ENCODE results near the gene GARIN5B.
"Not testable (repeated sequence)": the region's sequence is repeated elsewhere in the genome, so short reads cannot be mapped to it uniquely, and the experiment has no call there.

GARIN5B gene

GRCh38 chr19:55362990-55363716, at the start of gene GARIN5B:
Gene GARIN5B (minus strand): TSS chr19:55363260. CDS start chr19:55363066, 194 bp downstream.
- DNase-seq (ENCODE audit: low read depth) = no peak
- no peak within 1 kb of the TSS for H3K4me3 ChIP-seq (ENCODE audit: low read depth, low read length)
- TF ChIP-seq, protein P1, sequence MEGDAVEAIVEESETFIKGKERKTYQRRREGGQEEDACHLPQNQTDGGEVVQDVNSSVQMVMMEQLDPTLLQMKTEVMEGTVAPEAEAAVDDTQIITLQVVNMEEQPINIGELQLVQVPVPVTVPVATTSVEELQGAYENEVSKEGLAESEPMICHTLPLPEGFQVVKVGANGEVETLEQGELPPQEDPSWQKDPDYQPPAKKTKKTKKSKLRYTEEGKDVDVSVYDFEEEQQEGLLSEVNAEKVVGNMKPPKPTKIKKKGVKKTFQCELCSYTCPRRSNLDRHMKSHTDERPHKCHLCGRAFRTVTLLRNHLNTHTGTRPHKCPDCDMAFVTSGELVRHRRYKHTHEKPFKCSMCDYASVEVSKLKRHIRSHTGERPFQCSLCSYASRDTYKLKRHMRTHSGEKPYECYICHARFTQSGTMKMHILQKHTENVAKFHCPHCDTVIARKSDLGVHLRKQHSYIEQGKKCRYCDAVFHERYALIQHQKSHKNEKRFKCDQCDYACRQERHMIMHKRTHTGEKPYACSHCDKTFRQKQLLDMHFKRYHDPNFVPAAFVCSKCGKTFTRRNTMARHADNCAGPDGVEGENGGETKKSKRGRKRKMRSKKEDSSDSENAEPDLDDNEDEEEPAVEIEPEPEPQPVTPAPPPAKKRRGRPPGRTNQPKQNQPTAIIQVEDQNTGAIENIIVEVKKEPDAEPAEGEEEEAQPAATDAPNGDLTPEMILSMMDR (IDR thresholded peaks at IDR 0.05; ENCODE audit: control insufficient read depth, extremely low read depth, insufficient read depth) = no peak

DNA sequence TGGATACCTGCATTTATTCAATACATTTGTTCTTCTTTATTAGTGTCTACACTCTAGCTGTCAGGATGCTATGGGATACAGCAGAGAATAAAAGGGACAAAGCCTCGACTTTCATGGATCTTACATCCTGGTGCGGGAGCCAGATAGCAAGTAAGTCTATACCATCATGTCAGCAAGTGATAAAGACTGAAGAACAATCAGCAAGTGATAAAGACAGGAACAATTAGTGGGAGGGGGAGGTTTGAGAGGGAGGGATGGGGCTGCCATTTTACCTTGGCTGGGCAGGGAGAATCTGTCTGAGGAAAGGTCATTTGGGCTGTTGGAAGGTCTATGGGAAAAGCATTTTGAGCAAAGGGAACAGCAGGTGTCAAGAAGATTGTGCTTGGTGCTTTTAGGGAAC, 47.1 kb upstream of the GARIN5B start:
- no peak overlapping the region for H3K4me3 ChIP-seq (ENCODE audit: low read depth, low read length)
- DNase-seq (ENCODE audit: low read depth) = no peak
- TF ChIP-seq, protein P1 (IDR thresholded peaks at IDR 0.05; ENCODE audit: control insufficient read depth, extremely low read depth, insufficient read depth) = no peak

DNA sequence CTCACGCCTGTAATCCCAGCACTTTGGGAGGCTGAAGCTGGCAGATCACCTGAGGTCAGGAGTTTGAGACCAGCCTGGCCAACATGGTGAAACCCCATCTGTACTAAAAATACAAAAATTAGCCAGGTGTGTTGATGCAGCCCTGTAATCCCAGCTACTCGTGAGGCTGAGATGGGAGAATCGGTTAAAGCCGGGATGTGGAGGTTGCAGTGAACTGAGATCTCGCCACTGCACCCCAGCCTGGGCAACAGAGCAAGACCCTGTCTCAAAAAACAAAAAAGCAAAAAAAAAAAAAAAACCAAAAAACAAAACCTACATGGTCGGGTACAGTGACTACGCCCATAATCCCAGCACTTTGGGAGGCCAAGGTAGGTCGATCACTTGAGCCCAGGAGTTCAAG, 46.1 kb upstream of the GARIN5B start:
- DNase-seq (ENCODE audit: low read depth); H3K4me3 ChIP-seq (ENCODE audit: low read depth, low read length): not testable (repeated sequence)

DNA sequence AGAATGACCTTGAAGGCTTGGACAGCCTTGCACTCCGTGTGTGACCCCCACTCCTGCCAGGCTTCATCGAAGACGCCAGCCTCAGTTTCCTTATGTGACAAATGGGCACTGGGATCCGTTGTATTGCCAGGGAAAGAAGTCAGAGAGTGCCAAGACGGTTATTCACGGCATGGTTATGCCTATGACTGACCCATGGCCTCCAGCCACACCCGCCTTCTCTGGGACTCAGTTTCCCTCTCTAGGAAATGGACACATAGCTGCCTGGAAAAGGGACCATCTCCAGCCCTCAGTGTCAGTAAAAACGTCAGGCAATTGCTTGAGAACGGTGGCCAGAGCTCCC, 45.4 kb upstream of the GARIN5B start:
- TF ChIP-seq, protein P1 (IDR thresholded peaks at IDR 0.05; ENCODE audit: control insufficient read depth, extremely low read depth, insufficient read depth) = no peak
- peak overlapping the region; percentile 81 for H3K4me3 ChIP-seq (ENCODE audit: low read depth, low read length)
- no peak for DNase-seq (ENCODE audit: low read depth)

- TF ChIP-seq, protein P1 (IDR thresholded peaks at IDR 0.05; ENCODE audit: control insufficient read depth, extremely low read depth, insufficient read depth) = no peak
Observed at GRCh38 chr19:55407800-55408532, 44.9 kb upstream of the GARIN5B start.

GRCh38 chr19:55407550-55407799, 44.4 kb upstream of the GARIN5B start, which contains the start of gene UBE2S:
Gene UBE2S (minus strand): TSS chr19:55407788. CDS start chr19:55407589, 199 bp downstream.
- peak within 1 kb of the TSS; percentile 81 for H3K4me3 ChIP-seq (ENCODE audit: low read depth, low read length)

More at GRCh38 chr19:55407800-55408532, 44.9 kb upstream of the GARIN5B start:
- DNase-seq (ENCODE audit: low read depth) = peak; percentile 97
- H3K4me3 ChIP-seq (ENCODE audit: low read depth, low read length) = peak overlapping the region; percentile 81

GRCh38 chr19:55406826-55407549, 43.9 kb upstream of the GARIN5B start:
- no peak for DNase-seq (ENCODE audit: low read depth)
- TF ChIP-seq, protein P1 (IDR thresholded peaks at IDR 0.05; ENCODE audit: control insufficient read depth, extremely low read depth, insufficient read depth) = no peak

More at GRCh38 chr19:55407550-55407799, 44.4 kb upstream of the GARIN5B start, which contains the start of gene UBE2S:
- not testable (repeated sequence) for DNase-seq (ENCODE audit: low read depth)

More at GRCh38 chr19:55406826-55407549, 43.9 kb upstream of the GARIN5B start:
- H3K4me3 ChIP-seq (ENCODE audit: low read depth, low read length) = peak overlapping the region; percentile 81

Measured in LNCaP clone FGC (cell line).